GM12878 (cell line): ENCODE measurements around the gene AOPEP. TPM values are rescaled to one million over a fixed set of nuclear protein-coding genes. Genes with fewer than 3 reads are reported as not detected.

Experiments used
- ATAC-seq: fragments of 200-7000 bp; cut with Tn5 transposase; 3 replicates; pipeline ENCODE4 v1.9.1; 2020; ENCODE audit warnings: mild to moderate bottlenecking, moderate library complexity
- BruUV-seq: library from RNA; stranded (reverse); fragments of 400-500 nt; replicated peaks from 2 replicates; lab custom pipeline; 2021; lab: Mats Ljungman, UMichigan
- CTCF ChIA-PET: fragments of 300-600 bp; sonication (Branson Sonifier 250); formaldehyde crosslinking; extraction: SDS; loops from one replicate; lab custom pipeline; 2021; ENCODE audit warnings: inconsistent platforms; lab: Yijun Ruan, JAX
- POLR2A ChIA-PET: fragments of 350-600 bp; formaldehyde crosslinking; extraction: SDS; loops from one replicate; lab custom pipeline; 2021; ENCODE audit warnings: inconsistent platforms; lab: Charles Lee
- RAD21 ChIA-PET: fragments of 300-600 bp; sonication (Branson Sonifier 250); formaldehyde crosslinking; loops from one replicate; lab custom pipeline; 2023; ENCODE audit warnings: antibody characterized with exemption; ENCODE audit not compliant: unreplicated experiment; lab: Charles Lee
- SMC1A ChIA-PET: fragments of 300-600 bp; sonication (Branson Sonifier 250); formaldehyde crosslinking; loops from one replicate; lab custom pipeline; 2023; ENCODE audit not compliant: unreplicated experiment, uncharacterized antibody; lab: Charles Lee
- DNase-seq: peaks from one replicate; pipeline ENCODE4 v3.0.0-alpha.2; 2011; ENCODE audit warnings: low read depth, low spot score
- FAIRE-seq: peaks from 3 replicates; lab custom pipeline; 2011; peaks lifted over from hg19 to GRCh38; lab: Jason Lieb, UNC
- H2AFZ ChIP-seq: 2 replicates; pipeline ENCODE4 v1.6.0; 2011; ENCODE audit warnings: low read depth, low read length, control low read depth; ENCODE audit not compliant: control insufficient read depth
- H3K27ac ChIP-seq: 2 replicates; pipeline ENCODE4 v1.5.1; 2011; ENCODE audit warnings: control low read depth; ENCODE audit not compliant: control insufficient read depth, insufficient read depth
- H3K27me3 ChIP-seq, 2 experiments: replicated peaks in 1 of 2; 2 replicates each; pipeline versions ENCODE4 v1.6.0 to v1.6.1; 2011; ENCODE audit warnings: low read length in 1 of 2; ENCODE audit not compliant: control insufficient read depth in 2 of 2, insufficient read depth in 2 of 2
- H3K36me3 ChIP-seq, 2 experiments: 2 replicates each; pipeline ENCODE4 v1.5.1; 2011; ENCODE audit warnings: low read length in 1 of 2; ENCODE audit not compliant: control insufficient read depth in 2 of 2, insufficient read depth in 2 of 2
- H3K4me1 ChIP-seq: 2 replicates; pipeline ENCODE4 v1.6.1; 2011; ENCODE audit warnings: mild to moderate bottlenecking, low read length, moderate library complexity, mixed read lengths; ENCODE audit not compliant: control insufficient read depth, insufficient read depth
- H3K4me2 ChIP-seq: 2 replicates; pipeline ENCODE4 v1.6.0; 2011; ENCODE audit warnings: control low read depth; ENCODE audit not compliant: control insufficient read depth, insufficient read depth
- H3K4me3 ChIP-seq: fragments of 200-600 bp; sonication (generic); 2 replicates; pipeline ENCODE4 v1.5.1; 2016
- H3K79me2 ChIP-seq: 2 replicates; pipeline ENCODE4 v1.6.0; 2011; ENCODE audit warnings: low read length; ENCODE audit not compliant: control insufficient read depth, insufficient read depth
- H3K9ac ChIP-seq: 2 replicates; pipeline ENCODE4 v1.8.0; 2011; ENCODE audit warnings: low read length, control low read depth, mixed read lengths; ENCODE audit not compliant: control insufficient read depth, insufficient read depth
- H3K9me3 ChIP-seq: replicated peaks from 3 replicates; pipeline ENCODE4 v1.5.1; 2011; ENCODE audit warnings: mild to moderate bottlenecking, low read length; ENCODE audit not compliant: control insufficient read depth, insufficient read depth
- H4K20me1 ChIP-seq: 2 replicates; pipeline ENCODE4 v1.6.0; 2011; ENCODE audit not compliant: control insufficient read depth, insufficient read depth
- CHD2 ChIP-seq: IDR thresholded peaks from 2 replicates; pipeline ENCODE4 v1.6.1; 2011; ENCODE audit warnings: low read depth, low read length, improper control_type of control experiment, borderline replicate concordance
- EGR1 ChIP-seq, 2 experiments: IDR thresholded peaks; 1 replicate in 1 of 2; 2 replicates in 1 of 2; pipeline ENCODE4 v1.6.1; 2011 to 2012; ENCODE audit warnings: low read depth in 2 of 2, low read length in 2 of 2, borderline replicate concordance in 1 of 2, mild to moderate bottlenecking in 1 of 2, moderate library complexity in 1 of 2
- EZH2 ChIP-seq: IDR thresholded peaks from 2 replicates; pipeline ENCODE4 v1.6.1; 2012; ENCODE audit warnings: low read depth, mild to moderate bottlenecking, control low read depth, inconsistent platforms, low read length, borderline replicate concordance; ENCODE audit not compliant: control insufficient read depth
- FOXM1 ChIP-seq: IDR thresholded peaks from 2 replicates; pipeline ENCODE4 v1.6.1; 2012; ENCODE audit warnings: low read depth, mild to moderate bottlenecking, inconsistent platforms, low read length, moderate library complexity
- HDAC2 ChIP-seq: fragments of 200-600 bp; sonication (generic); IDR thresholded peaks from 2 replicates; pipeline ENCODE4 v1.6.1; 2017
- IKZF2 ChIP-seq, 2 experiments: fragments of 450-650 bp; IDR thresholded peaks; 2 replicates each; pipeline ENCODE4 v1.6.1; 2017; ENCODE audit warnings: mild to moderate bottlenecking in 2 of 2, moderate library complexity in 2 of 2
- KDM1A ChIP-seq: fragments of 200-600 bp; sonication (generic); IDR thresholded peaks from 2 replicates; pipeline ENCODE4 v1.6.1; 2016; ENCODE audit warnings: borderline replicate concordance
- MYC ChIP-seq: IDR thresholded peaks from 2 replicates; pipeline ENCODE4 v1.6.1; 2011; ENCODE audit warnings: mild to moderate bottlenecking, low read length, moderate library complexity, inconsistent platforms; ENCODE audit not compliant: insufficient read depth, insufficient replicate concordance, insufficient read length, severe bottlenecking
- NR2C2 ChIP-seq: IDR thresholded peaks from 2 replicates; pipeline ENCODE4 v1.6.1; 2011; ENCODE audit warnings: borderline replicate concordance, low read depth; ENCODE audit not compliant: control insufficient read depth, insufficient read length
- RCOR1 ChIP-seq: conservative IDR thresholded peaks from 2 replicates; pipeline ENCODE4 v1.6.1; 2012; ENCODE audit warnings: low read depth, low read length, improper control_type of control experiment
- SMC3 ChIP-seq: IDR thresholded peaks from 2 replicates; pipeline ENCODE4 v1.6.1; 2011; ENCODE audit warnings: low read length, improper control_type of control experiment, borderline replicate concordance
- SPI1 ChIP-seq: IDR thresholded peaks from 2 replicates; pipeline ENCODE4 v1.6.1; 2011; ENCODE audit warnings: low read depth, mild to moderate bottlenecking, low read length, moderate library complexity, borderline replicate concordance; ENCODE audit not compliant: insufficient read depth
- SRF ChIP-seq, 2 experiments: IDR thresholded peaks; 2 replicates each; pipeline ENCODE4 v1.6.1; 2011; ENCODE audit warnings: low read depth in 2 of 2, low read length in 2 of 2, mild to moderate bottlenecking in 1 of 2, moderate library complexity in 1 of 2
- TAF1 ChIP-seq: IDR thresholded peaks from 2 replicates; pipeline ENCODE4 v1.6.1; 2011; ENCODE audit warnings: mild to moderate bottlenecking, low read depth, low read length, borderline replicate concordance
- TCF3 ChIP-seq: IDR thresholded peaks from 2 replicates; pipeline ENCODE4 v1.6.1; 2012; ENCODE audit warnings: low read depth, mild to moderate bottlenecking, low read length, borderline replicate concordance; ENCODE audit not compliant: insufficient read depth
- WGBS: methylation state at CpG from one replicate; pipeline ENCODE4 v1.1.6; 2016; ENCODE audit warnings: low lambda C conversion rate; ENCODE audit not compliant: insufficient replicate concordance, insufficient coverage; ENCODE audit errors: missing lambda C conversion rate; 5-methylcytosine and 5-hydroxymethylcytosine counted together
- in situ Hi-C: fragments of 300-500 bp; cut with MboI; formaldehyde crosslinking; loops from 9 replicates; pipeline ENCODE4 v1.14.3; 2018; ENCODE audit warnings: mixed read lengths
- intact Hi-C: fragments of 100-400 bp; cut with micrococcal nuclease; formaldehyde crosslinking; loops from one replicate; pipeline ENCODE4 v1.14.2; 2022; ENCODE audit not compliant: unreplicated experiment
- polyA plus RNA-seq, 11 experiments: library from polyadenylated mRNA; depleted of rRNA in 4 of 11; unstranded in 6 of 11; stranded (reverse) in 5 of 11; fragments of >200 nt; fragmentation: Nextera tagmentation in 4 of 11; fragmentation: Illumina TruSeq in 1 of 11; extraction: Ambion mirVana in 4 of 11; extraction: Trizol in 1 of 11; gene quantifications; 1 replicate in 1 of 11; 2 replicates in 10 of 11; pipeline versions ENCODE4 v1.2.1 to v1.2.3, GENCODE V29; 2011 to 2016; ENCODE audit warnings: inconsistent platforms in 2 of 11, missing spikeins in 2 of 11, low read depth in 1 of 11
- total RNA-seq, 4 experiments: library from RNA; depleted of rRNA in 3 of 4; stranded (reverse); fragments of >200 nt in 3 of 4; fragmentation: Illumina TruSeq in 1 of 4; extraction: Trizol in 1 of 4; gene quantifications; 2 replicates each; pipeline versions ENCODE4 v1.2.1 to v1.2.3, GENCODE V29; 2013 to 2021

The AOPEP gene
- total and polyA plus RNA-seq, 10 of the 15 experiments (the other 5 are each of a cell fraction or from before 2014, with no cell fraction given): 2.3 to 16.9 (median 10.1) TPM

- no peaks in the 10 kb centered on the region for H3K9me3 ChIP-seq
- no peaks in the 10 kb centered on the region for H3K79me2 ChIP-seq
- no peak overlapping the region for H3K4me3 ChIP-seq
- DNase-seq: no peak
- H3K27ac ChIP-seq: no peak overlapping the region
- FAIRE-seq: no peak
- ChIA-PET CTCF (interaction anchor here (1.0 to 3.9 kb wide), 3 partner anchors 8 to 234 kb away, joined by 4 to 53 read pairs (median 5); no protein-coding TSS in a partner anchor), POLR2A (interaction anchor here (0.7 to 0.8 kb wide), 2 partner anchors 8 to 115 kb away, joined by 3 read pairs; no protein-coding TSS in a partner anchor), RAD21 (interaction anchor here (1.0 to 1.4 kb wide), 3 partner anchors 9 to 132 kb away, joined by 3 to 5 read pairs (median 4); no protein-coding TSS in a partner anchor), SMC1A (interaction anchor here (0.7 to 3.9 kb wide), 4 partner anchors 9 to 235 kb away, joined by 3 to 41 read pairs (median 3); no protein-coding TSS in a partner anchor)
- intact Hi-C loops: no loop called here
- in situ Hi-C loops: loop anchor here (5.0 to 10.0 kb wide), 2 partner anchors 131 to 233 kb away; no protein-coding TSS in a partner anchor
- no TSS peak for BruUV-seq
- no peaks in the 10 kb centered on the region for H4K20me1 ChIP-seq
- WGBS: 93% methylated on average over 17 of the region's 17 CpGs
- H3K4me2 ChIP-seq: no peak overlapping the region
- no peak overlapping the region for H3K9ac ChIP-seq
- no peak overlapping the region for H2AFZ ChIP-seq
- H3K4me1 ChIP-seq: no peaks in the 10 kb centered on the region
- no peaks in the 10 kb centered on the region for H3K27me3 ChIP-seq
- no peaks in the 10 kb centered on the region; a peak in 1 of 4 replicates for H3K36me3 ChIP-seq
- ATAC-seq: no peak
- no peak for TF ChIP-seq HDAC2
- TF ChIP-seq CHD2: no peak
- no peak for TF ChIP-seq SMC3
- TF ChIP-seq SRF (IDR thresholded peaks at IDR 0.05; ENCODE audit: low read depth in 2 of 2, low read length in 2 of 2): no peak
- TF ChIP-seq TAF1: no peak
- no peak for TF ChIP-seq FOXM1
- TF ChIP-seq IKZF2 (IDR thresholded peaks at IDR 0.05): no peak
- no peak for TF ChIP-seq EZH2
- no peak for TF ChIP-seq TCF3
- TF ChIP-seq SPI1: no peak
- no peak for TF ChIP-seq EGR1 (IDR thresholded peaks at IDR 0.05; ENCODE audit: borderline replicate concordance in 1 of 2, low read depth in 2 of 2, low read length in 2 of 2)
- no peak for TF ChIP-seq RCOR1
- no peak for TF ChIP-seq KDM1A
- TF ChIP-seq NR2C2: no peak
- no peak for TF ChIP-seq MYC
Observed at GRCh38 chr9:94915476-94916450, 189.3 kb downstream of the AOPEP start.
